GM19238 (cell line): Measurements from ENCODE around the gene SSR4.
"Not testable (repeated sequence)": the region's sequence is repeated elsewhere in the genome, so short reads cannot be mapped to it uniquely, and the experiment has no call there.

ENCODE experiments used
- DNase-seq: peaks from one replicate; pipeline ENCODE4 v3.0.0; 2011; ENCODE audit warnings: low spot score; ENCODE audit not compliant: insufficient read length

Gene SSR4

GRCh38 chrX:153803211-153804099, 9.0 kb downstream of the SSR4 start:
- DNase-seq, result no peak

- no peak for DNase-seq
These were observed 9.7 kb downstream of the SSR4 start for GRCh38 chrX:153804100-153804595.

GRCh38 chrX:153804621-153805020, 10.2 kb downstream of the SSR4 start:
- no peak for DNase-seq

GRCh38 chrX:153805436-153805835, 11.0 kb downstream of the SSR4 start:
- no peak for DNase-seq

GRCh38 chrX:153806999-153807575, 12.6 kb downstream of the SSR4 start:
- DNase-seq, result no peak

- DNase-seq, result no peak
These were observed 13.5 kb downstream of the SSR4 start for GRCh38 chrX:153807976-153808375.

- DNase-seq, result no peak
These were observed 17.8 kb downstream of the SSR4 start for GRCh38 chrX:153812220-153812619.

- no peak for DNase-seq
These were observed 18.7 kb downstream of the SSR4 start for GRCh38 chrX:153813161-153813560.

GRCh38 chrX:153814591-153815315, 20.3 kb downstream of the SSR4 start:
- no peak for DNase-seq

- DNase-seq, result no peak
These were observed 22.6 kb downstream of the SSR4 start for GRCh38 chrX:153816831-153817690.

GRCh38 chrX:153818064-153818463, 23.6 kb downstream of the SSR4 start:
- DNase-seq, result not testable (repeated sequence)

- DNase-seq, result peak; percentile 45
These were observed 24.3 kb downstream of the SSR4 start for GRCh38 chrX:153818571-153819383.

GRCh38 chrX:153819384-153820040, 25.0 kb downstream of the SSR4 start:
- peak; percentile 3 for DNase-seq

GRCh38 chrX:153820601-153821000, 26.1 kb downstream of the SSR4 start:
- peak; percentile 0 for DNase-seq

- peak; percentile 2 for DNase-seq
These were observed 26.6 kb downstream of the SSR4 start for GRCh38 chrX:153821066-153821465.

- DNase-seq, result no peak
These were observed 29.9 kb downstream of the SSR4 start for GRCh38 chrX:153824348-153824747.

- no peak for DNase-seq
These were observed 30.6 kb downstream of the SSR4 start for GRCh38 chrX:153825042-153825441.

- no peak for DNase-seq
These were observed 32.5 kb downstream of the SSR4 start for GRCh38 chrX:153827016-153827415.

- no peak for DNase-seq
These were observed 33.4 kb downstream of the SSR4 start for GRCh38 chrX:153827903-153828302.

- DNase-seq, result no peak
These were observed 33.8 kb downstream of the SSR4 start for GRCh38 chrX:153828308-153828707.
